ENCODE results near the gene PRRC1. TPM values are rescaled to one million over a fixed set of nuclear protein-coding genes. Genes with fewer than 3 reads are reported as not detected.

The PRRC1 gene
- total and polyA plus RNA-seq, 4 donors: 22.9 to 88.1 (median 40.9) TPM

- H3K27me3 ChIP-seq (ENCODE audit: control insufficient read depth in 3 of 3, insufficient read depth in 3 of 3, low read length in 2 of 3): no peaks in the 10 kb centered on the region
- no peak overlapping the region for H3K9ac ChIP-seq (ENCODE audit: insufficient read depth in 1 of 2, low read length in 2 of 2)
- ATAC-seq (ENCODE audit: insufficient read depth, low FRiP score) (no peak), DNase-seq (no peak)
- no peaks in the 10 kb centered on the region for H3K36me3 ChIP-seq (ENCODE audit: control insufficient read depth in 4 of 4, insufficient read depth in 4 of 4, low read length in 4 of 4)
- TF ChIP-seq CTCF (IDR thresholded peaks at IDR 0.05; ENCODE audit: control extremely low read depth, extremely low read depth): no peak
- no peaks in the 10 kb centered on the region for H3K9me3 ChIP-seq (ENCODE audit: control insufficient read depth in 4 of 4, insufficient read depth in 3 of 4, low read length in 3 of 4)
- no peak overlapping the region for H3K4me3 ChIP-seq
- WGBS, 2 donors: 90 to 92% methylated on average over 1 of the region's 1 CpG
- no peak overlapping the region for H3K27ac ChIP-seq (ENCODE audit: low read depth in 1 of 2, low read length in 1 of 2)
- H3K4me1 ChIP-seq (ENCODE audit: control insufficient read depth in 5 of 5, insufficient read depth in 5 of 5, low read length in 5 of 5): peaks cover 0 to 7% (median 0%) of the 10 kb centered on the region in 5 donors
Measured at GRCh38 chr5:127583866-127584265, 66.4 kb downstream of the PRRC1 start.

- ATAC-seq (ENCODE audit: insufficient read depth, low FRiP score): no peak
- peaks cover 0 to 7% (median 0%) of the 10 kb centered on the region in 5 donors for H3K4me1 ChIP-seq (ENCODE audit: control insufficient read depth in 5 of 5, insufficient read depth in 5 of 5, low read length in 5 of 5)
- no peaks in the 10 kb centered on the region for H3K27me3 ChIP-seq (ENCODE audit: control insufficient read depth in 3 of 3, insufficient read depth in 3 of 3, low read length in 2 of 3)
- no peak overlapping the region for H3K4me3 ChIP-seq
- H3K9ac ChIP-seq (ENCODE audit: insufficient read depth in 1 of 2, low read length in 2 of 2): no peak overlapping the region
- peaks cover 0 to 2% (median 0%) of the 10 kb centered on the region in 4 donors for H3K9me3 ChIP-seq (ENCODE audit: control insufficient read depth in 4 of 4, insufficient read depth in 3 of 4, low read length in 3 of 4)
- DNase-seq: no peak
- no peaks in the 10 kb centered on the region for H3K36me3 ChIP-seq (ENCODE audit: control insufficient read depth in 4 of 4, insufficient read depth in 4 of 4, low read length in 4 of 4)
- TF ChIP-seq CTCF (IDR thresholded peaks at IDR 0.05; ENCODE audit: control extremely low read depth, extremely low read depth): no peak
- WGBS, 2 donors: 53 to 63% methylated on average over 3 of the region's 3 CpGs
- H3K27ac ChIP-seq (ENCODE audit: low read depth in 1 of 2, low read length in 1 of 2): no peak overlapping the region
Measured at GRCh38 chr5:127585661-127586060, 68.2 kb downstream of the PRRC1 start.

DNA sequence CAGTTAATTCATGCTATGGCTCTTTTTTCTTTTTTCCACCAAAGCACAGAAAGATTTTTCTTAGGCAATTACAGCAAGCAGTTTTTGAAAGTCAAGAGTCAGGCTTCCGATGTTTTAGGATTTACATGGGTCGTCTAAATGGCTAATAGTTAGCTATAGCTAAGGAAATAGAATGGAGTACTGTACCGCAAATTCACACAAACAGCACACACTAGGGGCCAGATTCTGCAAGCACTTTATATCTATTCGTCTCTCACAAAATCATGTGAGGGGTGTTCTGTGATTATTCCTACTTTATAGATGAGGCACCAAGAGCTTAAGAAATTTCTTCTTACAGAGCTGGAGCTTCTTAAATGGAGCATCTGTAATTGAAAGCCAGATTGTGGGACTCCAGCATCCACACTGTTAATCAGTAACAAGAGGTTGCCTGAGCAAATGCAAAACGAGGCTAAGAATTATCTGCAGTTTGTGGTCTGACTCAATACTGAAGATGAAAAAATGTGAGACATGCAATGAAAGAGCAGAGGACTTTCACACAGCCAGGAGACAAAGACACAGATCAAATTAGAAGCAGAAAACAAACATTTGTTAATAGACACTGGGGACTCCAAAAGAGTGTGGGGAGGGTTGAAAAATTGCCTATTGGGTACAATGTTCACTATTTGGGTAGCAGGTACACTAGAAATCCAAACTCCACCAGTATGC is 68.8 kb downstream of the PRRC1 start:
- H3K27ac ChIP-seq (ENCODE audit: low read depth in 1 of 2, low read length in 1 of 2): no peak overlapping the region
- H3K4me1 ChIP-seq (ENCODE audit: control insufficient read depth in 5 of 5, insufficient read depth in 5 of 5, low read length in 5 of 5): peaks cover 0 to 7% (median 0%) of the 10 kb centered on the region in 5 donors
- H3K9me3 ChIP-seq (ENCODE audit: control insufficient read depth in 4 of 4, insufficient read depth in 3 of 4, low read length in 3 of 4): peaks cover 0 to 2% (median 0%) of the 10 kb centered on the region in 4 donors
- H3K9ac ChIP-seq (ENCODE audit: insufficient read depth in 1 of 2, low read length in 2 of 2): no peak overlapping the region
- H3K27me3 ChIP-seq (ENCODE audit: control insufficient read depth in 3 of 3, insufficient read depth in 3 of 3, low read length in 2 of 3): no peaks in the 10 kb centered on the region
- 74 to 81% methylated on average over 5 of the region's 5 CpGs for whole genome bisulfite sequencing, 2 donors
- DNase-seq (no peak), ATAC-seq (ENCODE audit: insufficient read depth, low FRiP score) (no peak)
- no peaks in the 10 kb centered on the region for H3K36me3 ChIP-seq (ENCODE audit: control insufficient read depth in 4 of 4, insufficient read depth in 4 of 4, low read length in 4 of 4)
- TF ChIP-seq CTCF (IDR thresholded peaks at IDR 0.05; ENCODE audit: control extremely low read depth, extremely low read depth): no peak
- H3K4me3 ChIP-seq: no peak overlapping the region

DNA sequence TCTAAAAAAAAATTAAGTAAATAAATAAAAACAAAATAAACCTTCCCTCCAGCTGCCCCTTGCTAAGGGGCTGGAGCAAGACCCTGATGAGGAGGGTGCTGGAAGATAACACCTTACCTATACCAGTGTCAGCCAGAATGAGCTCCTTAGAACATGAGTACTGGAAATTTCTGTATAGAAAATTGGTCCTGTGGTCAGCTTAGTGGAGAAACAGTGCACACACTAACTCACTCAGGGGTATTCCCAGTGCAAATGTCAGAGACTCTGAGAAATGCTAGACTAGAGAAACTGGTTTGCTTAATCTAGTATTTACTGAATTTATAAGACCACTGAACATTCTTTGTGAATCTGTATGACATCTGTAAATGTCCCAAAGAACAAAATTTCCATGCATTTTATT is 69.4 kb downstream of the PRRC1 start:
- no peak for ATAC-seq (ENCODE audit: insufficient read depth, low FRiP score)
- no peaks in the 10 kb centered on the region for H3K27me3 ChIP-seq (ENCODE audit: control insufficient read depth in 3 of 3, insufficient read depth in 3 of 3, low read length in 2 of 3)
- H3K4me3 ChIP-seq: no peak overlapping the region

More for the DNA sequence above, 69.4 kb downstream of the PRRC1 start:
- no peak overlapping the region for H3K27ac ChIP-seq (ENCODE audit: low read depth in 1 of 2, low read length in 1 of 2)
- no peaks in the 10 kb centered on the region for H3K36me3 ChIP-seq (ENCODE audit: control insufficient read depth in 4 of 4, insufficient read depth in 4 of 4, low read length in 4 of 4)
- peaks cover 0 to 7% (median 0%) of the 10 kb centered on the region in 5 donors for H3K4me1 ChIP-seq (ENCODE audit: control insufficient read depth in 5 of 5, insufficient read depth in 5 of 5, low read length in 5 of 5)
- TF ChIP-seq CTCF (IDR thresholded peaks at IDR 0.05; ENCODE audit: control extremely low read depth, extremely low read depth): no peak
- no peak overlapping the region for H3K9ac ChIP-seq (ENCODE audit: insufficient read depth in 1 of 2, low read length in 2 of 2)
- peaks cover 0 to 2% (median 0%) of the 10 kb centered on the region in 4 donors for H3K9me3 ChIP-seq (ENCODE audit: control insufficient read depth in 4 of 4, insufficient read depth in 3 of 4, low read length in 3 of 4)
- no peak for DNase-seq
